Mesenchymal stem cell (in vitro differentiated cells and primary cell): ENCODE results near the gene HDAC4.

ENCODE experiments used
- DNase-seq: peaks from one replicate; pipeline ENCODE4 v3.0.0-alpha.2; 2013
- H2AFZ ChIP-seq: one replicate; pipeline ENCODE4 v1.6.1; 2013; ENCODE audit warnings: low read depth, mild to moderate bottlenecking, control low read depth, inconsistent platforms, low read length, moderate library complexity
- H2AK5ac ChIP-seq: 2 replicates; pipeline ENCODE4 v1.6.1; 2013; ENCODE audit warnings: low read length, moderate library complexity, mild to moderate bottlenecking, inconsistent platforms; ENCODE audit not compliant: severe bottlenecking
- H2BK120ac ChIP-seq: one replicate; pipeline ENCODE4 v1.6.1; 2013; ENCODE audit warnings: low read depth, mild to moderate bottlenecking, inconsistent platforms, low read length, moderate library complexity
- H2BK12ac ChIP-seq, 2 experiments: one replicate each; pipeline ENCODE4 v1.6.1; 2013; ENCODE audit warnings: inconsistent platforms in 2 of 2, low read length in 2 of 2, mild to moderate bottlenecking in 2 of 2, moderate library complexity in 2 of 2, control low read depth in 1 of 2
- H2BK15ac ChIP-seq: one replicate; pipeline ENCODE4 v1.6.1; 2013; ENCODE audit warnings: mild to moderate bottlenecking, low read depth, inconsistent platforms; ENCODE audit not compliant: poor library complexity, severe bottlenecking
- H2BK5ac ChIP-seq: 2 replicates; pipeline ENCODE4 v1.6.1; 2013; ENCODE audit warnings: low read depth, mild to moderate bottlenecking, low read length, control low read depth, inconsistent platforms; ENCODE audit not compliant: poor library complexity, severe bottlenecking
- H3K14ac ChIP-seq, 2 experiments: one replicate each; pipeline ENCODE4 v1.6.1; 2013; ENCODE audit warnings: inconsistent platforms in 2 of 2, low read length in 2 of 2, control low read depth in 1 of 2, mild to moderate bottlenecking in 1 of 2, moderate library complexity in 1 of 2
- H3K18ac ChIP-seq, 2 experiments: one replicate each; pipeline ENCODE4 v1.6.1; 2013; ENCODE audit warnings: inconsistent platforms in 2 of 2, low read length in 2 of 2, control low read depth in 1 of 2, low read depth in 1 of 2, mild to moderate bottlenecking in 1 of 2
- H3K23ac ChIP-seq, 2 experiments: one replicate each; pipeline ENCODE4 v1.6.1; 2013; ENCODE audit warnings: inconsistent platforms in 2 of 2, low read length in 2 of 2, mild to moderate bottlenecking in 2 of 2, moderate library complexity in 2 of 2, control low read depth in 1 of 2
- H3K27ac ChIP-seq: 2 replicates; pipeline ENCODE4 v1.5.1; 2013; ENCODE audit warnings: mild to moderate bottlenecking, moderate library complexity, low read length, control low read depth, inconsistent platforms; ENCODE audit not compliant: poor library complexity, severe bottlenecking
- H3K27me3 ChIP-seq, 2 experiments: 2 replicates each; pipeline versions ENCODE4 v1.6.1 to v1.7.0; 2013; ENCODE audit warnings: low read length in 2 of 2, mild to moderate bottlenecking in 2 of 2, moderate library complexity in 2 of 2, control low read depth in 1 of 2, inconsistent platforms in 1 of 2; ENCODE audit not compliant: control insufficient read depth in 1 of 2, insufficient read depth in 1 of 2
- H3K36me3 ChIP-seq, 2 experiments: 2 replicates each; pipeline versions ENCODE4 v1.6.1 to v1.7.0; 2013; ENCODE audit warnings: low read length in 2 of 2, control low read depth in 1 of 2, inconsistent platforms in 1 of 2, low read depth in 1 of 2, mild to moderate bottlenecking in 1 of 2; ENCODE audit not compliant: insufficient read depth in 2 of 2, control insufficient read depth in 1 of 2
- H3K4ac ChIP-seq, 2 experiments: one replicate each; pipeline ENCODE4 v1.6.1; 2013; ENCODE audit warnings: inconsistent platforms in 2 of 2, low read length in 2 of 2, mild to moderate bottlenecking in 2 of 2, moderate library complexity in 2 of 2, control low read depth in 1 of 2, low read depth in 1 of 2
- H3K4me1 ChIP-seq: 2 replicates; pipeline ENCODE4 v1.6.1; 2013; ENCODE audit warnings: low read depth, low read length, control low read depth; ENCODE audit not compliant: control insufficient read depth, insufficient read depth
- H3K4me2 ChIP-seq: 2 replicates; pipeline ENCODE4 v1.6.1; 2013; ENCODE audit warnings: low read length, mild to moderate bottlenecking, inconsistent platforms; ENCODE audit not compliant: poor library complexity, severe bottlenecking
- H3K4me3 ChIP-seq, 2 experiments: 2 replicates each; pipeline versions ENCODE4 v1.5.1 to v1.7.0; 2013; ENCODE audit warnings: low read length in 2 of 2, mild to moderate bottlenecking in 2 of 2, control low read depth in 1 of 2, low read depth in 1 of 2; ENCODE audit not compliant: insufficient read depth in 1 of 2
- H3K79me1 ChIP-seq: replicated peaks from 2 replicates; pipeline ENCODE4 v1.6.1; 2013; ENCODE audit warnings: mild to moderate bottlenecking, control low read depth, low read length, inconsistent platforms; ENCODE audit not compliant: poor library complexity, severe bottlenecking
- H3K9ac ChIP-seq: 2 replicates; pipeline ENCODE4 v1.7.0; 2013; ENCODE audit warnings: mild to moderate bottlenecking, low read length, moderate library complexity
- H3K9me3 ChIP-seq: 2 replicates; pipeline ENCODE4 v1.7.0; 2013; ENCODE audit warnings: mild to moderate bottlenecking, low read length; ENCODE audit not compliant: control insufficient read depth
- H4K8ac ChIP-seq: one replicate; pipeline ENCODE4 v1.6.1; 2013; ENCODE audit warnings: inconsistent platforms, mild to moderate bottlenecking, low read length, moderate library complexity
- H4K91ac ChIP-seq: one replicate; pipeline ENCODE4 v1.6.1; 2013; ENCODE audit warnings: mild to moderate bottlenecking, low read length, inconsistent platforms
- WGBS: methylation state at CpG from one replicate; pipeline ENCODE4 v1.1.7; 2013; ENCODE audit warnings: mixed read lengths; 5-methylcytosine and 5-hydroxymethylcytosine counted together

The HDAC4 gene

GRCh38 chr2:239229545-239230279 is 171.1 kb downstream of the HDAC4 start:
- Histone ChIP-seq H3K4ac (no peak overlapping the region), H3K27me3 (no peaks in the 10 kb centered on the region), H2AFZ (no peak overlapping the region), H3K79me1 (peaks cover 39% of the 10 kb centered on the region), H2BK12ac (no peak overlapping the region), H3K4me1 (peaks cover 30% of the 10 kb centered on the region), H3K14ac (no peak overlapping the region), H3K36me3 (peaks cover 0 to 3% of the 10 kb centered on the region in 2 experiments), H2BK15ac (no peak overlapping the region), H2AK5ac (no peak overlapping the region), H3K9ac (no peak overlapping the region), H3K4me3 (no peak overlapping the region), H3K27ac (no peak overlapping the region), H4K8ac (no peak overlapping the region), H2BK5ac (no peak overlapping the region), H2BK120ac (no peak overlapping the region), H3K18ac (peak overlapping the region; percentile 11 to 33), H3K23ac (no peak overlapping the region), H3K4me2 (no peak overlapping the region), H3K9me3 (no peaks in the 10 kb centered on the region), H4K91ac (no peak overlapping the region)
- peak; percentile 56 for DNase-seq
- 41% methylated on average over 9 of the region's 11 CpGs for WGBS

- Histone ChIP-seq H3K4me3 (no peak overlapping the region), H3K18ac (peak overlapping the region in 1 of 2 experiments; percentile 31), H3K23ac (no peak overlapping the region), H2BK5ac (no peak overlapping the region), H2BK12ac (peak overlapping the region; percentile 29 to 75), H2AFZ (no peak overlapping the region), H4K8ac (no peak overlapping the region), H3K36me3 (peaks cover 0 to 3% of the 10 kb centered on the region in 2 experiments), H3K9ac (peak overlapping the region; percentile 79), H3K79me1 (peaks cover 45% of the 10 kb centered on the region), H3K14ac (peak overlapping the region in 1 of 2 experiments; percentile 24), H2BK15ac (peak overlapping the region; percentile 38), H3K4me1 (peaks cover 28% of the 10 kb centered on the region), H3K27ac (no peak overlapping the region), H2BK120ac (no peak overlapping the region), H3K4me2 (no peak overlapping the region), H3K4ac (peak overlapping the region; percentile 52 to 60), H3K27me3 (no peaks in the 10 kb centered on the region), H3K9me3 (no peaks in the 10 kb centered on the region), H2AK5ac (no peak overlapping the region), H4K91ac (peak overlapping the region; percentile 83)
- WGBS = 90% methylated on average over 13 of the region's 14 CpGs
- peak; percentile 46 for DNase-seq
Observed at GRCh38 chr2:239227661-239228371, 173.0 kb downstream of the HDAC4 start.

- peak overlapping the region; percentile 79 for H3K9ac ChIP-seq
- no peaks in the 10 kb centered on the region for H3K9me3 ChIP-seq
- H2BK15ac ChIP-seq = peak overlapping the region; percentile 91
- peak overlapping the region; percentile 48 for H3K27ac ChIP-seq
- peaks cover 45% of the 10 kb centered on the region for H3K79me1 ChIP-seq
- H3K36me3 ChIP-seq = peaks cover 0 to 3% of the 10 kb centered on the region in 2 experiments
- no peak overlapping the region for H2BK5ac ChIP-seq
- H3K4me1 ChIP-seq = peaks cover 32% of the 10 kb centered on the region
- no peaks in the 10 kb centered on the region for H3K27me3 ChIP-seq
- 87% methylated on average over 16 of the region's 17 CpGs for WGBS
- peak overlapping the region; percentile 63 to 88 for H3K4ac ChIP-seq
- H3K23ac ChIP-seq = no peak overlapping the region
- H2BK12ac ChIP-seq = peak overlapping the region; percentile 81 to 98
- peak overlapping the region; percentile 95 for H2BK120ac ChIP-seq
- peak overlapping the region in 1 of 2 experiments; percentile 69 for H3K14ac ChIP-seq
- H3K18ac ChIP-seq = peak overlapping the region; percentile 30 to 68
- H4K91ac ChIP-seq = peak overlapping the region; percentile 83
- peak overlapping the region in 1 of 2 experiments; percentile 1 for H3K4me3 ChIP-seq
- H2AFZ ChIP-seq = no peak overlapping the region
- peak overlapping the region; percentile 74 for H4K8ac ChIP-seq
- H2AK5ac ChIP-seq = peak overlapping the region; percentile 54
- no peak overlapping the region for H3K4me2 ChIP-seq
- DNase-seq = no peak
Observed at GRCh38 chr2:239226677-239227581, 173.9 kb downstream of the HDAC4 start.
